CD4-positive, alpha-beta T cell treated with Interleukin-6 for 4 hours (primary cell): ENCODE results near the gene SPATA17.

Experiments
- DNase-seq: peaks from one replicate; pipeline ENCODE4 v3.0.0-alpha.2; 2020; ENCODE audit warnings: mixed read lengths

SPATA17 gene

GRCh38 chr1:217861658-217862057, 230.5 kb downstream of the SPATA17 start:
- no peak for DNase-seq

- DNase-seq: no peak
Observed at GRCh38 chr1:217867446-217867995, 236.4 kb downstream of the SPATA17 start.

DNA sequence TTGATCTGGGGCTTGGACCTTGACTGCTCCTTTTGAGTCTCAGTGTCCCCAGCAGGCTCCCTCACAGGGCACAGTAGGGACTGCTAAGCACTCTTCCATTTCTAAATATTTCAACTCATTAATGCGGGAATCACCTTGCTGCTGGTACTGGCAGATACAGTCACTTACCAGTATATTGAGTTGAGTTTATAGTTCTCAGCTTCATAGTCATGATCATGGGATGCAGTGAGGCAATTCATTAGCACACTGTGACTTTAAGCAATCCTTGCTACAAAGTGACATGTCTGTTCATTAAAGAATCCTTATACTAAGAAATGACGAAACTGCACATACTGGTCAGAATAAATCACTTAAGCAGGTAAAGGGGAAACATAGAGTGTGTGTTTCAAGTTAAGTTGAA, 240.8 kb downstream of the SPATA17 start:
- DNase-seq: no peak

- no peak for DNase-seq
Observed at GRCh38 chr1:217875229-217875628, 244.1 kb downstream of the SPATA17 start.

- DNase-seq: no peak
Observed at GRCh38 chr1:217876401-217876800, 245.3 kb downstream of the SPATA17 start.

DNA sequence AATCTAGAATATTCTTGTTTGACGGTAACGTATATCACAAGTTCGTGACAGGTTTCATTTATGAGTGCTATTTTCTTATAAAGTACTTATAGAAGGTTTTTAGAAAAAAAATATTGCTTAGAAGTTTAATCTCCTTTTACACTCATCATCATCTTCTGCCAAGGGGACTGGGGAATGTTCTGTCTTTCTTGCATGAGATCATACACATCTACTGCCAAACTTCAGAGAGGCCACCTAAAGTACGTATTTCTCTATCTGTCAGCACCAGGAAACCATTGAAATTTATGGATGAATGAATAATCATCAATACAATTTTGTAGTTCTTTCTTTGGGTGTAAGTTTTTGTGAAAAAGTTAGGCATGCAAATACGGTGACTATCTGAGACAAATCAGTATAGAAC, 245.8 kb downstream of the SPATA17 start:
- DNase-seq: no peak

GRCh38 chr1:217881131-217881543, 250.0 kb downstream of the SPATA17 start:
- no peak for DNase-seq

DNA sequence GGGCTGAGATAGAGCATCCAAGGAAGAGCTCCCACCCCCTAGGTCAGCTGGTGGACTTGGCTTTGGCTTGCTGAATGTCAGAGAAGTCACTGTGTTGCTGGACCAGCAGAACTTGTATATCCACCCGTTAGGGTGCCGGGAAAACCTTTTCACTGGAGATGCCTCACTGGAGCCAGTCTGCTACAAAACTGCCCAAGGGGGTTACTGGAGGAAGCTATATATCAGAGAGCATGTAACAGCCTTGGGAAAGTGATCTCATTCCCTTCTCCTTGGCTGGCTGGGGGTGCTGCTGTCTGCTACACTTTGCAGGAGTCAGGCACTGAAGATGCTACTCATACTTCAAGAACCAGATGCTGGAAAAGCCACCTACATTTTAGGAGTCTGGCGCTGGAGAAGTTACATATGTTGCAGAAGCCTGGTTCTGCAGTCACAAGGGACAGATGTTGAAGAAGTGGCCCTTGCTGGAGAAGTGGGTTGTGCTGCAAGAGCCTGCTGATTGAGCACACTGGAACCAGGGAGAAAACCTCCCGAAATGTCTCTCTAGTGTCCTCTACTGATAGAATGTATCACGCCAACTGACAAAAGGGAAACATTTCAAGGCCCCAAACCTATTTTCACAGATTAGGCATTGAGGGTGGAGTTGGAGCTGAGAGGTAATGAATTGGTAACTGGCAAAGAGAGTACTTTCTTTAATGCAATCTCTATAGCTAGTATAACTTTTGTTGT, 250.6 kb downstream of the SPATA17 start:
- no peak for DNase-seq

DNA sequence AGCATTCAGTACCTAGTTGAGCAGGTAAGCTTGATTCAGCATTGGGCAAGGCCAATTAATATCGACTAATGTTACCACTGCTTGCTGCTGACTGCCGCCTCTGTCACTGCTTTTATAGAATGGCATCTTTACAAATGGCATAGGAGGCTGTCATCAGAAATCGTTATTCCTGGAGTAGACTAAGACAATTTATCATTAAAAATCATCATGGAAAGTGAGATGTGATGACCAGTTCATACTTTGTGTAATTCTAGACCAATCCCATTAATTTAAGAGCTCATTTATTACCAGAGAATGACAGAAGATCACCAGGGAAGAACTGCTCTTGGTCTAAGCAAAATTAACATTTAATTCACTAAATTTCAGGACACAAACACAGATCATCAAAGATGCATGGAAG, 254.0 kb downstream of the SPATA17 start:
- DNase-seq: no peak

- DNase-seq: no peak
Observed at GRCh38 chr1:217888328-217888727, 257.2 kb downstream of the SPATA17 start.

DNA sequence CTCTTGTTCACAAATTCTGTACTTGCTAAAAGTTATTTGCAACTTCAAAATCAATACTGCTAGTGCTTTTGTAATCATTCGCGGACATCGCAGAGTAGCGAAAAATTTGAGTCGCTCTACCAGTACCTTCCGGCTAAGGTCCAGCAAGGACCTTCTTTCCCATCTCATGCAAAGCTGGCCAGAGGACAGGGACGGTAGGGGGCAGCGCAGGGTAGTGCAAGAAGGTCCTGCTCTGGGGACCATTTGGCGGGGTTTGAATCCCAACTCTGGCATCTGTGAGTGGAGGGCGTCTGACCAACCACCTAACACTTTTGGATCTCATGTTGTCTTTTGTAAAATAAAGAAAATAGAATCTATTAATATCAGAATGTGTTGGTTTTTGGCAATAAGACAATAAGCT, 258.3 kb downstream of the SPATA17 start:
- DNase-seq: no peak

GRCh38 chr1:217891966-217892365, 260.8 kb downstream of the SPATA17 start:
- no peak for DNase-seq

- DNase-seq: no peak
Observed at GRCh38 chr1:217892750-217893149, 261.6 kb downstream of the SPATA17 start.

GRCh38 chr1:217895841-217896240, 264.7 kb downstream of the SPATA17 start:
- no peak for DNase-seq

GRCh38 chr1:217896490-217896889, 265.3 kb downstream of the SPATA17 start:
- DNase-seq: no peak

GRCh38 chr1:217897100-217897499, 266.0 kb downstream of the SPATA17 start:
- DNase-seq: no peak

GRCh38 chr1:217899614-217900013, 268.5 kb downstream of the SPATA17 start:
- no peak for DNase-seq

DNA sequence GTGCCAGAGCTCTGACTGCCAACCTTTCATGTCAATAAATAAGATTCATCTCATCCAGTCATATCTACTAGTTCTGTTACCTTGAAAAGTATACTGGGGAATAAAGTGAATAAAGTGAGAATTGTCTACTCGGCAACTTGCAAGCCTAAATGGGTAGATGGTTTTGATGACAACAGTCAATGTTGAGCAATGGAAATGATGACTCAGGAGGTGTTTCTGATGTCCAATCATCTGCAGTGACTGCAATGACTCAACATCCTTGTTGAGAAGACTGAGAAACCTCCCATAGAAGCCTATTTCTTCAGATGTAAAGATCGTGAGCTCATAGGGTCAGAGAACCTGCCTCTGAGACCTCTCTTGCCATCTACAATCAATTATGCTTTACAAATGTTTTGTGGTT, 276.4 kb downstream of the SPATA17 start:
- DNase-seq: no peak

DNA sequence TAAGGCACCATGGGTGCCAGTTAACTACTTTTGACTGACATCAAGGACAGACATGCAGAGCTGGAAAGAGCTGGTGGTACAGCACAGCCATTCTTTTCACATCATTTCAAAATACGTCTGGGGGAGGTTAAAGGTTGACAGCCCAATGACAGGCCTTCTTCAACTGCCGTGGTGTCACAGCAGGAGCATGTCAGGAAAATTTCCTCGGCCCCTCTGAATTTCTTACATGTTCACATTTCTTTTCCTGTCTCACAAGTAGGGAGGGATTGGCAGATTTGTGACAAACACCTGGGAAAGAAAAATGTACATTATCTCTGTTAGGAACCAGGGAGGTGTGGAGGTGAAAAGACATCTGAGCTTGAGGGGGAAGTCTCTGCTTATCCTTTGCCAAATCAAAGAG, 279.1 kb downstream of the SPATA17 start:
- DNase-seq: no peak

DNA sequence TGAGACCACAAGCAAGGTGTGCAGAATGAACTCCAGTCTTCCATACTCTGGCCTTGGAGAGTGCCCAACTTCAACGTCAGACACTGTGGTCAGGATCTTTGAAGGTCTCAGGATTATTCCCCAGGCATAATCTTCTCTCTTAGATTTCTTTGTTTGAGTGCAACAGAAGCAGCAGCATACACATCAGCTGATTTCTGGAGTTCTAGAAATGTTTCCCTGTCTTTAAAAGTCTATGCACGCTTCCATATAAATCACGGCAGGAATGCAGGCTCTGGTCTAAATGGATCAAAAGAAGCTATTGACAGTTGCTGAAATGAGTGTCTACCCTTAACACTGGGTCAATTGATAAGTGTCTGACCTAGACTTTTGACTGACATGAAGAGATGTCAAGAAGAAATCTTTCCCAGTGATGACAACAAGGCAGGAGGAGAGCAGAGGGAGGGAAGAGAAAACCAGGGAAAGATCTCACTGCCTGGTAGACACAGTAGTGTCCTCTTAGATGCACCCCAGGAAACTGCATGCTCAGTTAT, 279.7 kb downstream of the SPATA17 start:
- DNase-seq: no peak

DNA sequence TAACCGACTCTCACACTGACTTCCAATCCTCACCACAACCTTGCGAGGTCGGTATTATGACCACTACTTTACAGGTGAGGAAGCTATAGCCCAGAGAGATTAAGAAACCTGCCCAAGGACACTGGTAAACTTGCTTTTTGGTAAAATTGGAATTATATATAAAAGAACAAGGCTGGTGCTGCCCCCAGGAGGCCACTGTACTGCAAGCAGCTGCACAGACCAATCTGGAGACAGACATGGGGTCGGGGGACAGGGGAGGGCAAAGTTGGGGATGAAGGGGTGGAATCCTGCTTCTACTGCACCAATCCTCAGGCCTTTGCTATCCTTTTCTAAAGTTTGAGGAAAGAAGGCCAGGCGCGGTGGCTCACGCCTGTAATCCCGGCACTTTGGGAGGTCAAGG, 280.8 kb downstream of the SPATA17 start:
- DNase-seq: no peak

DNA sequence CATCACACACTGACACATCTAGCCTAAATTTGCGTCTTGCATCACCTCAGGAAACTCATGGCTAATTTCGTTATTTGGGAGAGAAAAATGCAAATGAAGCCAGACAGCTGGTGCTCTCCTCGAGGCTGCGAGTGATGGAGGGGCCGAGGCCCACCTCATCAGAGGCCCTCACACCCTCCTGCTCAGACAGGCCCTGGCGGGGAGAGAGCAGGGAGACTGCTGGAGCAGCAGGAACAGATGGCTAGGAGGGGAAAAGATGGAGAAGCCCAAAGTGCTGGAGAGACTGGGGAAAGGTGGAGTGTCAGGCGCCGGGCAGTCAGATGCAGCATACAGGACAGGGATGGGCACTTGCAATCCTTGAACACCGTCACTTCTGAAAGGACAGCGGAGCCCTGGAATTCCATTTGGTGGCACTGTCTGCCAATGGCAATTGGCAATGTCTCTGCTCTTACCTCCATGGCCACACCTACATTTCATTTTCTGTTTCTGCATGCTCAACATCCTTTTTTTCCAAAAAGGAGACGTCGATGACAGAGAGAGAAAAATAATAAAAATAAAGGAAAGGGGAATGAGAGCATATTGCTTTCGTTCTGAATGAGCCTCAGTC, 286.2 kb downstream of the SPATA17 start:
- no peak for DNase-seq

DNA sequence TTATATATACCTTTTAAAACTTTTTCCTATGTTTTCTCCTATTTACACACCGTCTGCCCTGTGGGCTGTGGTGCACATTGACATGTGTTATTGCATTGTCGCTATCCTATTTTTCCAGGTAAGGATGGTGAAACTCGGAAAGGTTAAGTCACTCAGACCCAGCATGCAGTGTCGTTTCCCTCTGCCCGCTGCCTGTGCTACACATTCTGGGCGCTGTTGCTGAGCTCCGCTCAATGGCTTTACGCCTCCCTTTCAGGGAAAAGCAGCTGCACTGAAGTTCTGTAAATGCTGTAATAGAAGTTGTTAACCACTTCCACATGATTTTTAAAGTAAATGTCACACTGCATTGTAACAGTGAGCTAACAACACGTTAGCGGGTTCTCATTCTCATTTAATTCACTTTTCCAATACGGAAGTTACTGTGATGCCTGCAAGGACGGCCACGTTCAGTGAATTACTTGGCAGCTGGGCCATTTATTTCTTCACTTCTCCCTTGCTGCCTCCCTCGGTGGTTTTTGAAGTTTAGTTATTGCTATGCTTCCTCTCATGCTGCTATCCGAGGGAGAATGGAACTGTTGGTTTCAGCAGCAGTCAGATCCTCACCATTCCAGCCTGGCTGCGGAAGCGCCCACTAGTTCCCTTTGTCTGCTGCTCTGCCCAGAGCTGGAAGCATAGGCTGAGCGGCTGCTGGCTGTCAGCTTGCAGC, 288.7 kb downstream of the SPATA17 start:
- no peak for DNase-seq
